K562 (cell line): ENCODE measurements around the gene OBSL1. TPM values are rescaled to one million over a fixed set of nuclear protein-coding genes. Genes with fewer than 3 reads are reported as not detected.

Source experiments
- ATAC-seq: fragments of 200-7000 bp; cut with Tn5 transposase; 3 replicates; pipeline ENCODE4 v1.9.1; 2020; ENCODE audit warnings: moderate library complexity
- BruUV-seq: library from RNA; stranded (reverse); fragments of 400-500 nt; replicated peaks from 2 replicates; lab custom pipeline; 2021; lab: Mats Ljungman, UMichigan
- CTCF ChIA-PET: fragments of 300-600 bp; formaldehyde crosslinking; extraction: SDS; loops from one replicate; lab custom pipeline; 2021; ENCODE audit warnings: low intra/inter-chr PET ratio; lab: Yijun Ruan, JAX
- POLR2A ChIA-PET: fragments of 300-600, 350-650 bp; sonication (Branson Sonifier 250); formaldehyde crosslinking; extraction: SDS; loops from one replicate; lab custom pipeline; 2021; ENCODE audit warnings: antibody characterized with exemption, inconsistent platforms; lab: Yijun Ruan, JAX
- DNase-seq, 4 experiments: peaks; one replicate each; pipeline versions ENCODE4 v3.0.0 to v3.0.0-alpha.2; 2011 to 2018; ENCODE audit warnings: low spot score in 3 of 4, mixed read lengths in 3 of 4; ENCODE audit errors: extremely low read depth in 1 of 4
- FAIRE-seq: peaks from 2 replicates; lab custom pipeline; 2011; peaks lifted over from hg19 to GRCh38; lab: Jason Lieb, UNC
- H2AFZ ChIP-seq: 2 replicates; pipeline ENCODE4 v1.6.0; 2011; ENCODE audit warnings: low read depth, low read length, control low read depth, inconsistent platforms
- H3K27ac ChIP-seq: fragments of 200-600 bp; 3 replicates; pipeline ENCODE4 v1.8.0; 2011; ENCODE audit warnings: low read depth, mild to moderate bottlenecking, control low read depth, inconsistent platforms, low read length, moderate library complexity, mixed read lengths; ENCODE audit errors: extremely low read depth
- H3K27me3 ChIP-seq, 2 experiments: fragments of 300-600 bp in 1 of 2; 2 replicates in 1 of 2; 3 replicates in 1 of 2; pipeline versions ENCODE4 v1.6.0 to v1.8.0; 2011; ENCODE audit warnings: inconsistent platforms in 2 of 2, low read length in 2 of 2, mild to moderate bottlenecking in 1 of 2, mixed read lengths in 1 of 2, moderate library complexity in 1 of 2; ENCODE audit not compliant: control insufficient read depth in 2 of 2, insufficient read depth in 2 of 2
- H3K36me3 ChIP-seq: fragments of 300-600 bp; 3 replicates; pipeline ENCODE4 v1.8.0; 2011; ENCODE audit warnings: mild to moderate bottlenecking, low read length, inconsistent platforms; ENCODE audit not compliant: control insufficient read depth, insufficient read depth
- H3K4me1 ChIP-seq, 2 experiments: fragments of 200-600 bp in 1 of 2; replicated peaks in 1 of 2; 2 replicates in 1 of 2; 3 replicates in 1 of 2; pipeline versions ENCODE4 v1.5.1 to v1.8.0; 2011; ENCODE audit warnings: inconsistent platforms in 2 of 2, low read length in 2 of 2, mild to moderate bottlenecking in 1 of 2, mixed read lengths in 1 of 2, moderate library complexity in 1 of 2; ENCODE audit not compliant: control insufficient read depth in 2 of 2, insufficient read depth in 2 of 2
- H3K4me2 ChIP-seq: 2 replicates; pipeline ENCODE4 v1.6.1; 2011; ENCODE audit warnings: low read length, control low read depth, inconsistent platforms, mixed read lengths; ENCODE audit not compliant: insufficient read depth
- H3K4me3 ChIP-seq: fragments of 200-600 bp; sonication (generic), shearing (Covaris generic); 2 replicates; pipeline ENCODE4 v1.5.1; 2016; ENCODE audit warnings: control low read depth, inconsistent platforms
- H3K79me2 ChIP-seq: fragments of 200-600 bp; 3 replicates; pipeline ENCODE4 v1.8.0; 2011; ENCODE audit warnings: low read length, inconsistent platforms; ENCODE audit not compliant: control insufficient read depth, insufficient read depth
- H3K9ac ChIP-seq, 2 experiments: 2 replicates each; pipeline versions ENCODE4 v1.6.0 to v1.6.1; 2011; ENCODE audit warnings: low read depth in 2 of 2, low read length in 2 of 2, control low read depth in 1 of 2, inconsistent platforms in 1 of 2, mild to moderate bottlenecking in 1 of 2, mixed read lengths in 1 of 2; ENCODE audit not compliant: insufficient read depth in 1 of 2
- H3K9me1 ChIP-seq: one replicate; pipeline ENCODE4 v1.6.0; 2011; ENCODE audit warnings: inconsistent platforms, mild to moderate bottlenecking, low read length, moderate library complexity; ENCODE audit not compliant: control insufficient read depth, insufficient read depth
- H3K9me3 ChIP-seq: replicated peaks from 2 replicates; pipeline ENCODE4 v1.5.1; 2011; ENCODE audit warnings: low read depth, low read length, inconsistent platforms; ENCODE audit not compliant: control insufficient read depth, insufficient read depth
- H4K20me1 ChIP-seq: replicated peaks from 2 replicates; pipeline ENCODE4 v1.6.1; 2011; ENCODE audit warnings: low read length, inconsistent platforms, mixed read lengths; ENCODE audit not compliant: control insufficient read depth, insufficient read depth
- CHCHD3 ChIP-seq: fragments of 250-450 bp; sonication (Bioruptor Pico); IDR thresholded peaks from 2 replicates; pipeline ENCODE4 v2.1.2; 2022; ENCODE audit warnings: mild to moderate bottlenecking
- GTF2A2 ChIP-seq: IDR thresholded peaks from 2 replicates; pipeline ENCODE4 v1.6.1; 2016; ENCODE audit warnings: mild to moderate bottlenecking, missing genetic modification characterization, missing compliant biosample characterization
- IRF2 ChIP-seq: sonication (generic); formaldehyde crosslinking; IDR thresholded peaks from 2 replicates; pipeline ENCODE4 v1.8.1; 2022; ENCODE audit warnings: mild to moderate bottlenecking, missing genetic modification reagents
- KAT2B ChIP-seq: IDR thresholded peaks from one replicate; pipeline ENCODE4 v1.6.1; 2012; ENCODE audit warnings: low read depth, mild to moderate bottlenecking, control low read depth, inconsistent platforms, low read length, moderate library complexity
- MCM7 ChIP-seq, 2 experiments: fragments of 450-650 bp; IDR thresholded peaks; 2 replicates each; pipeline ENCODE4 v1.6.1; 2016 to 2018
- MXI1 ChIP-seq: IDR thresholded peaks from 2 replicates; pipeline ENCODE4 v1.6.1; 2011; ENCODE audit warnings: low read depth, mild to moderate bottlenecking, improper control_type of control experiment, low read length
- MYBL2 ChIP-seq, 2 experiments: fragments of 450-650 bp in 1 of 2; sonication (generic) in 1 of 2; formaldehyde crosslinking in 1 of 2; IDR thresholded peaks; 2 replicates each; pipeline versions ENCODE4 v1.6.1 to v1.8.1; 2017 to 2022; ENCODE audit warnings: borderline replicate concordance in 1 of 2, inconsistent platforms in 1 of 2, low read depth in 1 of 2, mild to moderate bottlenecking in 1 of 2, missing genetic modification reagents in 1 of 2, moderate library complexity in 1 of 2
- NEUROD1 ChIP-seq: fragments of 150-350 bp; IDR thresholded peaks from 2 replicates; pipeline ENCODE4 v1.6.1; 2014; ENCODE audit warnings: borderline replicate concordance, low read length, low read depth; ENCODE audit not compliant: partially characterized antibody
- NUFIP1 ChIP-seq: fragments of 450-650 bp; IDR thresholded peaks from 2 replicates; pipeline ENCODE4 v1.6.1; 2018; ENCODE audit not compliant: partially characterized antibody
- SRSF3 ChIP-seq: fragments of 200-400 bp; formaldehyde crosslinking; IDR thresholded peaks from 2 replicates; pipeline ENCODE4 v1.6.1; 2016; ENCODE audit warnings: mild to moderate bottlenecking, low read length, moderate library complexity; ENCODE audit not compliant: insufficient read depth
- TAF9B ChIP-seq: fragments of 450-650 bp; IDR thresholded peaks from 2 replicates; pipeline ENCODE4 v1.6.1; 2018; ENCODE audit warnings: mild to moderate bottlenecking; ENCODE audit not compliant: partially characterized antibody
- XRCC4 ChIP-seq: IDR thresholded peaks from one replicate; pipeline ENCODE4 v1.6.1; 2011; ENCODE audit not compliant: insufficient read depth, insufficient read length; ENCODE audit errors: extremely low read depth
- ZNF124 ChIP-seq: sonication (generic); formaldehyde crosslinking; IDR thresholded peaks from 2 replicates; pipeline ENCODE4 v1.8.1; 2022; ENCODE audit warnings: missing genetic modification reagents
- ZNF212 ChIP-seq: fragments of 450-650 bp; formaldehyde crosslinking; IDR thresholded peaks from 2 replicates; pipeline ENCODE4 v1.4.0; 2020; ENCODE audit warnings: mild to moderate bottlenecking
- ZNF217 ChIP-seq: sonication (generic); formaldehyde crosslinking; IDR thresholded peaks from 2 replicates; pipeline ENCODE4 v1.8.0; 2022; ENCODE audit warnings: mild to moderate bottlenecking, missing genetic modification reagents
- ZNF282 ChIP-seq: sonication (generic); formaldehyde crosslinking; IDR thresholded peaks from 2 replicates; pipeline ENCODE4 v1.8.1; 2023; ENCODE audit warnings: missing genetic modification reagents
- ZNF347 ChIP-seq: fragments of 450-650 bp; formaldehyde crosslinking; IDR thresholded peaks from 2 replicates; pipeline ENCODE4 v1.4.0; 2020; ENCODE audit warnings: low read depth, mild to moderate bottlenecking, moderate library complexity
- ZNF778 ChIP-seq: fragments of 450-650 bp; formaldehyde crosslinking; IDR thresholded peaks from 2 replicates; pipeline ENCODE4 v1.4.0; 2020; ENCODE audit warnings: mild to moderate bottlenecking, moderate library complexity
- ZZZ3 ChIP-seq: fragments of 450-650 bp; IDR thresholded peaks from 2 replicates; pipeline ENCODE4 v1.6.1; 2016; ENCODE audit warnings: antibody characterized with exemption, mild to moderate bottlenecking, moderate library complexity
- WGBS: fragments of 100-300 bp; shearing (Covaris generic); methylation state at CpG from one replicate; pipeline ENCODE4 v1.1.6; 2016; ENCODE audit warnings: low coverage, mixed read lengths; ENCODE audit not compliant: insufficient coverage; ENCODE audit errors: missing lambda C conversion rate; 5-methylcytosine and 5-hydroxymethylcytosine counted together
- in situ Hi-C: fragments of 300-500 bp; cut with MboI; formaldehyde crosslinking; loops from 4 replicates; pipeline ENCODE4 v1.15.0; 2018; ENCODE audit warnings: inconsistent platforms, mixed read lengths
- intact Hi-C: fragments of 100-400 bp; cut with micrococcal nuclease; formaldehyde crosslinking; loops from 2 replicates; pipeline ENCODE4 v1.14.2; 2022
- polyA plus RNA-seq, 8 experiments: library from polyadenylated mRNA; depleted of rRNA in 4 of 8; stranded (reverse) in 5 of 8; unstranded in 3 of 8; fragments of >200 nt; fragmentation: Nextera tagmentation in 2 of 8; fragmentation: Illumina TruSeq in 1 of 8; extraction: Ambion mirVana in 2 of 8; extraction: Trizol in 1 of 8; gene quantifications; 2 replicates each; pipeline versions ENCODE4 v1.2.1 to v1.2.3, GENCODE V29; 2011 to 2014; ENCODE audit warnings: inconsistent platforms in 1 of 8, missing spikeins in 1 of 8
- total RNA-seq, 7 experiments: library from RNA; depleted of rRNA in 6 of 7; stranded (reverse); fragments of >200 nt in 6 of 7; fragmentation: Illumina TruSeq in 2 of 7; extraction: Trizol in 2 of 7; gene quantifications; 2 replicates each; pipeline versions ENCODE4 v1.2.1 to v1.2.3, GENCODE V29; 2011 to 2021; ENCODE audit warnings: low replicate concordance in 1 of 7
- TF ChIP-seq, protein P1 (sequence below): sonication (generic); formaldehyde crosslinking; IDR thresholded peaks from 2 replicates; pipeline ENCODE4 v1.8.1; 2023; ENCODE audit warnings: mild to moderate bottlenecking, missing genetic modification reagents

The OBSL1 gene
- total and polyA plus RNA-seq, 9 of the 15 experiments (the other 6 are each of a cell fraction or from before 2014, with no cell fraction given) = 1.2 to 26.6 (median 8.6) TPM

DNA sequence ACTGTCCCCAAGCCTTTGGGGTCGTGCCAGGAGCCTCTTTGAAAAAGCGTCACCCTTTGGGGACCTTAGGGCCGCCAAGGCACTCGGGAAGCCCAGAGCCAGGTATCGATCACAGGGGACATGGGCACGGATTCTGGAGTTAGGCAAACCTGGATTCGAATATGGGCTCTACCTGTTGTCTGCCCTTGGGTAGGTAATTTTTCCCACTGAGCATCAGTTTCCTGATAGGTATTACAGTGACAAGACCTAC, 18.2 kb downstream of the OBSL1 start:
- Histone ChIP-seq H3K4me1 (peaks cover 4 to 47% of the 10 kb centered on the region in 2 experiments; a peak in 3 of 5 replicates), H3K9ac (peak overlapping the region in 1 of 2 experiments; percentile 73; a peak in 2 of 4 replicates), H3K4me2 (peak overlapping the region; percentile 81), H3K79me2 (no peaks in the 10 kb centered on the region), H3K27me3 (peaks cover 0 to 8% of the 10 kb centered on the region in 2 experiments; a peak in 3 of 5 replicates), H3K9me1 (no peaks in the 10 kb centered on the region), H4K20me1 (no peaks in the 10 kb centered on the region), H3K9me3 (no peaks in the 10 kb centered on the region), H2AFZ (peak overlapping the region; percentile 92), H3K4me3 (peak overlapping the region; percentile 68), H3K36me3 (no peaks in the 10 kb centered on the region), H3K27ac (no peak overlapping the region)
- WGBS = 32% methylated on average over 6 of the region's 7 CpGs
- FAIRE-seq = peak; percentile 11
- in situ Hi-C loops (no loop called here), intact Hi-C loops (no loop called here)
- DNase-seq = no peak
- POLR2A ChIA-PET = interaction anchor here (0.6 to 2.3 kb wide), 2 partner anchors 9 to 54 kb away, joined by 3 to 16 read pairs; no protein-coding TSS in a partner anchor
- CTCF ChIA-PET = no interaction called here
- no peak for ATAC-seq
- no TSS peak for BruUV-seq
- no peak for TF ChIP-seq TAF9B
- no peak for TF ChIP-seq MCM7 (IDR thresholded peaks at IDR 0.05)
- TF ChIP-seq, protein P1, sequence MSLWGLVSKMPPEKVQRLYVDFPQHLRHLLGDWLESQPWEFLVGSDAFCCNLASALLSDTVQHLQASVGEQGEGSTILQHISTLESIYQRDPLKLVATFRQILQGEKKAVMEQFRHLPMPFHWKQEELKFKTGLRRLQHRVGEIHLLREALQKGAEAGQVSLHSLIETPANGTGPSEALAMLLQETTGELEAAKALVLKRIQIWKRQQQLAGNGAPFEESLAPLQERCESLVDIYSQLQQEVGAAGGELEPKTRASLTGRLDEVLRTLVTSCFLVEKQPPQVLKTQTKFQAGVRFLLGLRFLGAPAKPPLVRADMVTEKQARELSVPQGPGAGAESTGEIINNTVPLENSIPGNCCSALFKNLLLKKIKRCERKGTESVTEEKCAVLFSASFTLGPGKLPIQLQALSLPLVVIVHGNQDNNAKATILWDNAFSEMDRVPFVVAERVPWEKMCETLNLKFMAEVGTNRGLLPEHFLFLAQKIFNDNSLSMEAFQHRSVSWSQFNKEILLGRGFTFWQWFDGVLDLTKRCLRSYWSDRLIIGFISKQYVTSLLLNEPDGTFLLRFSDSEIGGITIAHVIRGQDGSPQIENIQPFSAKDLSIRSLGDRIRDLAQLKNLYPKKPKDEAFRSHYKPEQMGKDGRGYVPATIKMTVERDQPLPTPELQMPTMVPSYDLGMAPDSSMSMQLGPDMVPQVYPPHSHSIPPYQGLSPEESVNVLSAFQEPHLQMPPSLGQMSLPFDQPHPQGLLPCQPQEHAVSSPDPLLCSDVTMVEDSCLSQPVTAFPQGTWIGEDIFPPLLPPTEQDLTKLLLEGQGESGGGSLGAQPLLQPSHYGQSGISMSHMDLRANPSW = no peak
- TF ChIP-seq ZNF282 (CRISPR knock-in tag) = no peak
- TF ChIP-seq IRF2 = no peak
- no peak for TF ChIP-seq SRSF3
- TF ChIP-seq ZNF212 (CRISPR knock-in tag) = no peak
- TF ChIP-seq XRCC4 = no peak
- TF ChIP-seq ZNF217 (CRISPR knock-in tag) = no peak
- TF ChIP-seq ZZZ3 = no peak
- TF ChIP-seq ZNF347 (CRISPR knock-in tag) = no peak
- TF ChIP-seq CHCHD3 (CRISPR knock-in tag) = no peak
- no peak for TF ChIP-seq NEUROD1
- no peak for TF ChIP-seq MXI1
- TF ChIP-seq KAT2B = no peak
- no peak for TF ChIP-seq NUFIP1
- no peak for TF ChIP-seq GTF2A2 (tag)
- no peak for TF ChIP-seq MYBL2 (IDR thresholded peaks at IDR 0.05; ENCODE audit: low read depth)
- TF ChIP-seq MYBL2 (CRISPR knock-in tag; IDR thresholded peaks at IDR 0.05; ENCODE audit: borderline replicate concordance) = no peak
- no peak for TF ChIP-seq ZNF778 (CRISPR knock-in tag)
- TF ChIP-seq ZNF124 (CRISPR knock-in tag) = no peak
